SU-DHL-6 (cell line): ENCODE data around the gene CBX7.

Source experiments
- H2AFZ ChIP-seq: fragments of 200-600 bp; sonication (generic); 2 replicates; pipeline ENCODE4 v1.6.1; 2014; ENCODE audit warnings: low read depth, mild to moderate bottlenecking, moderate library complexity, mixed read lengths, antibody characterized with exemption, low read length; ENCODE audit not compliant: severe bottlenecking
- H3F3A ChIP-seq: fragments of 200-600 bp; shearing (Covaris generic); 2 replicates; pipeline ENCODE4 v1.6.0; 2016; ENCODE audit warnings: antibody characterized with exemption, mild to moderate bottlenecking; ENCODE audit not compliant: insufficient read depth
- H3K27ac ChIP-seq: fragments of 200-600 bp; sonication (generic); 2 replicates; pipeline ENCODE4 v1.5.1; 2016; ENCODE audit warnings: low read depth, mild to moderate bottlenecking, low read length, moderate library complexity, mixed read lengths
- H3K27me3 ChIP-seq: fragments of 200-600 bp; sonication (generic), shearing (Covaris generic); 2 replicates; pipeline ENCODE4 v1.6.0; 2014; ENCODE audit warnings: mild to moderate bottlenecking, low read length
- H3K36me3 ChIP-seq: fragments of 200-600 bp; sonication (generic); 2 replicates; pipeline ENCODE4 v1.6.1; 2014; ENCODE audit warnings: mild to moderate bottlenecking, low read length, mixed read lengths
- H3K4me2 ChIP-seq: fragments of 300-600, 200-600 bp; shearing (Covaris generic), sonication (generic); 2 replicates; pipeline ENCODE4 v1.6.0; 2014; ENCODE audit warnings: low read length, low read depth, mild to moderate bottlenecking; ENCODE audit not compliant: poor library complexity, severe bottlenecking
- H3K4me3 ChIP-seq: fragments of 200-600 bp; sonication (generic); 2 replicates; pipeline ENCODE4 v1.5.1; 2014; ENCODE audit warnings: antibody characterized with exemption, low read length, mild to moderate bottlenecking, mixed read lengths; ENCODE audit not compliant: insufficient read depth, poor library complexity, severe bottlenecking
- H3K79me2 ChIP-seq: fragments of 200-600 bp; sonication (generic); 2 replicates; pipeline ENCODE4 v1.6.1; 2014; ENCODE audit warnings: mild to moderate bottlenecking, low read length, moderate library complexity; ENCODE audit not compliant: insufficient read depth
- H3K9ac ChIP-seq: fragments of 200-600 bp; sonication (generic); 2 replicates; pipeline ENCODE4 v1.7.0; 2014; ENCODE audit warnings: mild to moderate bottlenecking, low read length
- H3K9me2 ChIP-seq: fragments of 200-600 bp; sonication (generic); replicated peaks from 2 replicates; pipeline ENCODE4 v1.6.1; 2014; ENCODE audit warnings: low read length; ENCODE audit not compliant: insufficient read depth
- H3K9me3 ChIP-seq: fragments of 200-600 bp; sonication (generic); 2 replicates; pipeline ENCODE4 v1.6.1; 2014; ENCODE audit warnings: low read length, mixed read lengths; ENCODE audit not compliant: insufficient read depth
- H4K20me1 ChIP-seq: fragments of 200-600 bp; sonication (generic); 2 replicates; pipeline ENCODE4 v1.6.1; 2014; ENCODE audit warnings: low read depth, mild to moderate bottlenecking, antibody characterized with exemption, low read length, moderate library complexity, mixed read lengths
- EZH2phosphoT487 ChIP-seq: fragments of 200-600 bp; sonication (generic), shearing (Covaris generic); conservative IDR thresholded peaks from 2 replicates; pipeline ENCODE4 v1.6.1; 2018; ENCODE audit warnings: mild to moderate bottlenecking, antibody characterized with exemption, low read length, moderate library complexity, mixed read lengths
- TF ChIP-seq, protein P1 (sequence below): fragments of 200-600 bp; sonication (generic); IDR thresholded peaks from one replicate; pipeline ENCODE4 v1.5.1; 2017; ENCODE audit warnings: antibody characterized with exemption, mild to moderate bottlenecking, low read length, moderate library complexity; ENCODE audit not compliant: insufficient read depth, poor library complexity, severe bottlenecking

The CBX7 gene

DNA sequence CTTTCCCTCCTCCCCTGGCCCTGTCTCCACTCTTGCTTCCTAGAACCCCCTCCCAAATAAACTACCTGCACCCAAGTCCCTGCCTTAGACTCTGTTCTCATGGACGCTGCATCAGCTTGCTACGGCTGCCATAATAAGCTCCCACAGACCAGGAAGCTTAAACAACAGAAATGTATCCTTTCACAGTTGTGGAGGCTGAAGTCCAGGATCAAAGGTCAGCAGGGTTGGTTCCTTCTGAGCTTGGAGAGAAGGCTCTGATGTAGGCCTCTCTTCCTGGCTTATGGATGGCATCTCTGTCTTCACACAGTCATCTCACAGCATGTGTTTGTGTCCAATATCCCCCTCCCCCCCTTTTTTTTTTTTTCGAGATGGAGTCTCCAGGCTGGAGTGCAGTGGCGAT lies 23.4 kb downstream of the CBX7 start:
- TF ChIP-seq, protein P1, sequence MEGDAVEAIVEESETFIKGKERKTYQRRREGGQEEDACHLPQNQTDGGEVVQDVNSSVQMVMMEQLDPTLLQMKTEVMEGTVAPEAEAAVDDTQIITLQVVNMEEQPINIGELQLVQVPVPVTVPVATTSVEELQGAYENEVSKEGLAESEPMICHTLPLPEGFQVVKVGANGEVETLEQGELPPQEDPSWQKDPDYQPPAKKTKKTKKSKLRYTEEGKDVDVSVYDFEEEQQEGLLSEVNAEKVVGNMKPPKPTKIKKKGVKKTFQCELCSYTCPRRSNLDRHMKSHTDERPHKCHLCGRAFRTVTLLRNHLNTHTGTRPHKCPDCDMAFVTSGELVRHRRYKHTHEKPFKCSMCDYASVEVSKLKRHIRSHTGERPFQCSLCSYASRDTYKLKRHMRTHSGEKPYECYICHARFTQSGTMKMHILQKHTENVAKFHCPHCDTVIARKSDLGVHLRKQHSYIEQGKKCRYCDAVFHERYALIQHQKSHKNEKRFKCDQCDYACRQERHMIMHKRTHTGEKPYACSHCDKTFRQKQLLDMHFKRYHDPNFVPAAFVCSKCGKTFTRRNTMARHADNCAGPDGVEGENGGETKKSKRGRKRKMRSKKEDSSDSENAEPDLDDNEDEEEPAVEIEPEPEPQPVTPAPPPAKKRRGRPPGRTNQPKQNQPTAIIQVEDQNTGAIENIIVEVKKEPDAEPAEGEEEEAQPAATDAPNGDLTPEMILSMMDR, result no peak
- no peak for TF ChIP-seq EZH2phosphoT487
- no peaks in the 10 kb centered on the region for H4K20me1 ChIP-seq
- no peaks in the 10 kb centered on the region for H3K9me2 ChIP-seq
- no peak overlapping the region for H3K9ac ChIP-seq
- no peak overlapping the region for H3K4me3 ChIP-seq
- no peaks in the 10 kb centered on the region for H3F3A ChIP-seq
- no peak overlapping the region for H3K27ac ChIP-seq
- H3K4me2 ChIP-seq, result no peak overlapping the region
- no peaks in the 10 kb centered on the region for H3K27me3 ChIP-seq
- no peak overlapping the region for H2AFZ ChIP-seq
- no peaks in the 10 kb centered on the region for H3K9me3 ChIP-seq
- H3K79me2 ChIP-seq, result no peaks in the 10 kb centered on the region
- no peaks in the 10 kb centered on the region for H3K36me3 ChIP-seq

DNA sequence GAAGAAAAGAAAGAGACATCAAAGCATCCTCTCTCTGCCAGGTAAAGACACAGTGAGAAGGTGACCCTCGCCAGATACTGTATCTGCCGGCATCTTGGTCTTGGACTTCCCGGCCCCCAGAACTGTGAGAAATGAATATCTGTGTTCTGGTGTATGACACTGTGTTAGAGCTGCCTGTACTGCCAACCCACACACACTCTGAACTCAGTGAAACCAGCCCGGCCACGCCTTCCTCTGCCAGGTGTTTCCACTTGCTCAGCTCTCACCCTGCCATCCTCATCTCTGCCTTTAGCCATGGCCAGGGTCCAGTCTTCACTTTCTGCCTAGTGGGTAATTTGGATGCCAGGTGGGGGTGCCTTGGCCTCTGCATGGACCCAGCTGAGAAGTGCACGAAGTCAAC lies 24.0 kb downstream of the CBX7 start:
- Histone ChIP-seq H2AFZ (no peak overlapping the region), H3K79me2 (no peaks in the 10 kb centered on the region), H3K27me3 (no peaks in the 10 kb centered on the region), H3F3A (no peaks in the 10 kb centered on the region), H3K36me3 (no peaks in the 10 kb centered on the region), H3K4me2 (no peak overlapping the region), H4K20me1 (no peaks in the 10 kb centered on the region), H3K27ac (no peak overlapping the region), H3K9me3 (no peaks in the 10 kb centered on the region), H3K9ac (no peak overlapping the region), H3K4me3 (no peak overlapping the region), H3K9me2 (no peaks in the 10 kb centered on the region)
- TF ChIP-seq, protein P1, result no peak
- no peak for TF ChIP-seq EZH2phosphoT487

DNA sequence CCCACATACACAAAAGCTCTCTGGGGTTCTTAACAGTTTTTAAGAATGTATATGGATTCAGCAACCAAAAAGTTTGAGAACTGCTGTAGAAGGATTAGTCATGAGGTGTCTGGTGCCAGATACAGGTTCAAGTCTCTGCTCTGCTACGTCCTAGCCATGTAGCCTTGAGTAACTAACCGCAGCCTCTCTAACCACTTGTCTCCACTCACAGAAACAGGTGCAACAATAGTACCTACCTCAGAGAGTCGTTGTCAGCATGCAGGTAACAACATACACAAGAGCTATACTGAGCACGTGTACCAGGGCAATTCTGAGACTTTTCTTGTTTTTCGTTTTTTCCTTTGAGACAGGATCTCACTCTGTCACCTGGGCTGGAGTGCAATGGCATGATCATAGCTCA lies 26.9 kb downstream of the CBX7 start:
- H3K9me3 ChIP-seq, result no peaks in the 10 kb centered on the region
- H3K27me3 ChIP-seq, result no peaks in the 10 kb centered on the region
- H3K79me2 ChIP-seq, result no peaks in the 10 kb centered on the region
- no peak overlapping the region for H3K4me3 ChIP-seq
- H3K9me2 ChIP-seq, result no peaks in the 10 kb centered on the region
- H3K9ac ChIP-seq, result no peak overlapping the region
- no peak overlapping the region for H3K4me2 ChIP-seq
- no peak overlapping the region for H3K27ac ChIP-seq
- H4K20me1 ChIP-seq, result no peaks in the 10 kb centered on the region
- no peaks in the 10 kb centered on the region for H3K36me3 ChIP-seq
- H3F3A ChIP-seq, result no peaks in the 10 kb centered on the region
- H2AFZ ChIP-seq, result no peak overlapping the region
- TF ChIP-seq, protein P1, result no peak
- no peak for TF ChIP-seq EZH2phosphoT487
